Islet of Langerhans (tissue), 1 donor: ENCODE measurements around the gene PRKAG1.

Source experiments
- FAIRE-seq: peaks from one replicate; lab custom pipeline; 2011; peaks lifted over from hg19 to GRCh38; lab: Jason Lieb, UNC

The PRKAG1 gene

GRCh38 chr12:49049566-49050224, 31.1 kb upstream of the PRKAG1 start:
- no peak for FAIRE-seq

GRCh38 chr12:49048953-49049352, 30.4 kb upstream of the PRKAG1 start:
- FAIRE-seq, result no peak

- FAIRE-seq, result no peak
Observed at GRCh38 chr12:49046129-49046895, 27.7 kb upstream of the PRKAG1 start.

GRCh38 chr12:49044660-49045059, 26.1 kb upstream of the PRKAG1 start:
- FAIRE-seq, result no peak

- no peak for FAIRE-seq
Observed at GRCh38 chr12:49043856-49044258, 25.3 kb upstream of the PRKAG1 start.

GRCh38 chr12:49043241-49043640, 24.7 kb upstream of the PRKAG1 start:
- FAIRE-seq, result no peak

- FAIRE-seq, result no peak
Observed at GRCh38 chr12:49041881-49042484, 23.4 kb upstream of the PRKAG1 start.

- FAIRE-seq, result no peak
Observed at GRCh38 chr12:49041036-49041880, 22.7 kb upstream of the PRKAG1 start.

- FAIRE-seq, result no peak
Observed at GRCh38 chr12:49040364-49040855, 21.8 kb upstream of the PRKAG1 start.

GRCh38 chr12:49039421-49040363, 21.1 kb upstream of the PRKAG1 start:
- FAIRE-seq, result no peak

GRCh38 chr12:49038291-49038955, 19.8 kb upstream of the PRKAG1 start:
- no peak for FAIRE-seq

- FAIRE-seq, result no peak
Observed at GRCh38 chr12:49037947-49038237, 19.3 kb upstream of the PRKAG1 start.

GRCh38 chr12:49037111-49037946, 18.8 kb upstream of the PRKAG1 start:
- FAIRE-seq, result no peak

- no peak for FAIRE-seq
Observed at GRCh38 chr12:49036029-49036428, 17.5 kb upstream of the PRKAG1 start.

GRCh38 chr12:49034286-49034622, 15.7 kb upstream of the PRKAG1 start:
- no peak for FAIRE-seq

GRCh38 chr12:49033611-49034285, 15.2 kb upstream of the PRKAG1 start:
- FAIRE-seq, result no peak

GRCh38 chr12:49032679-49033447, 14.3 kb upstream of the PRKAG1 start:
- no peak for FAIRE-seq

GRCh38 chr12:49032276-49032675, 13.7 kb upstream of the PRKAG1 start:
- FAIRE-seq, result no peak
